NCI-H187 (cell line): ENCODE measurements around the gene KIF7.

Source experiments
- DNase-seq, 2 experiments: peaks; one replicate each; lab custom pipeline; 2025; lab: John Stamatoyannopoulos, UW

The KIF7 gene

GRCh38 chr15:89669309-89669865 lies 14.1 kb upstream of the KIF7 start:
- DNase-seq, result no peak

GRCh38 chr15:89668171-89668570 lies 12.9 kb upstream of the KIF7 start:
- no peak for DNase-seq

GRCh38 chr15:89667706-89667960 lies 12.4 kb upstream of the KIF7 start:
- no peak for DNase-seq

GRCh38 chr15:89666858-89667705 lies 11.8 kb upstream of the KIF7 start:
- DNase-seq, result no peak

GRCh38 chr15:89666184-89666857 lies 11.1 kb upstream of the KIF7 start:
- DNase-seq, result no peak

GRCh38 chr15:89665449-89666181 lies 10.3 kb upstream of the KIF7 start:
- DNase-seq, result peak in 1 of 2 experiments; percentile 4

GRCh38 chr15:89664441-89665350 lies 9.4 kb upstream of the KIF7 start:
- DNase-seq, result peak; percentile 64 to 69

- no peak for DNase-seq
Observed at GRCh38 chr15:89662893-89663626, 7.8 kb upstream of the KIF7 start.

- DNase-seq, result no peak
Observed at GRCh38 chr15:89660556-89660955, 5.3 kb upstream of the KIF7 start.

GRCh38 chr15:89659295-89659694 lies 4.0 kb upstream of the KIF7 start:
- DNase-seq, result no peak

- no peak for DNase-seq
Observed at GRCh38 chr15:89657686-89658200, 2.5 kb upstream of the KIF7 start.

- DNase-seq, result no peak
Observed at GRCh38 chr15:89656116-89656815, 999 bp upstream of the KIF7 start.

GRCh38 chr15:89654301-89654761 lies 936 bp downstream of the KIF7 start:
- DNase-seq, result no peak

GRCh38 chr15:89653578-89653977 lies 1.7 kb downstream of the KIF7 start:
- no peak for DNase-seq

GRCh38 chr15:89652666-89653065 lies 2.6 kb downstream of the KIF7 start:
- DNase-seq, result no peak

- DNase-seq, result no peak
Observed at GRCh38 chr15:89652131-89652530, 3.1 kb downstream of the KIF7 start.

GRCh38 chr15:89649716-89650115 lies 5.6 kb downstream of the KIF7 start:
- DNase-seq, result no peak

- no peak for DNase-seq
Observed at GRCh38 chr15:89649013-89649625, 6.1 kb downstream of the KIF7 start.
